GM12873 (cell line): Measurements from ENCODE around the gene SLC1A7.

Source experiments
- CTCF ChIP-seq: IDR thresholded peaks from 2 replicates; pipeline ENCODE4 v1.5.1; 2012; ENCODE audit warnings: low read depth, mild to moderate bottlenecking, moderate library complexity, low read length, control low read depth; ENCODE audit not compliant: insufficient read depth; ENCODE audit errors: missing control alignments

The SLC1A7 gene

DNA sequence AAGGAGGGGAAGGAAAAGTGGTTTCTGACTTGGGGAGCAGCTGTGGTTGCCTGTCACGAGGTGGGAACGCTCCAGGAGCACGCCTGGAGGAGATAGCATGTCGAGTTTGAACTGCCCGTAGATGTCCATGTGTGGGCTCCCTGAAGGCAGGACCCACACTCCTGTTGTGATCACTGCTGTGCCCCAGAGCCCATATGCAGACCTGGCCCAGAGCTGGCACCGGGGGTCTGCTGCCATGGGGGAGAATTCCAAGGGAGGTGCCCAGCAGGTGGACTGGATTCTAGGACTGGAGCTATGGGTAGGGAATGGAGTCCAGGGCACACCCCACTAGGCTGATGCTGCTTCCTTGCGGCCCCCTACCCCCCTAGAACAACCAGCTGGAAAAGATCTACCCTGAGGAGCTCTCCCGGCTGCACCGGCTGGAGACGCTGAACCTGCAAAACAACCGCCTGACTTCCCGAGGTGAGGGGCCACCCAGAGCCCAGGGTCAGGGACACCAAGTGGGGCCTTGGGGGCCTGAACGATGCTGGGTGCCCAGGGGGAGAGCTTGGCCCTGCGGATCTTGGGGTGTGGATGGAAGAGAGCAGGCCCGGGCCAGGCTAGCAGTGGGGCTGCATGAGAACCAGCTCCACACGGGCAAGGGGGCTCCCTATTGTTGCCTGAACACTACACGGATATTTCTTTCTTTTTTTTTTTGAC is 71.1 kb downstream of the SLC1A7 start:
- no peak for TF ChIP-seq CTCF

DNA sequence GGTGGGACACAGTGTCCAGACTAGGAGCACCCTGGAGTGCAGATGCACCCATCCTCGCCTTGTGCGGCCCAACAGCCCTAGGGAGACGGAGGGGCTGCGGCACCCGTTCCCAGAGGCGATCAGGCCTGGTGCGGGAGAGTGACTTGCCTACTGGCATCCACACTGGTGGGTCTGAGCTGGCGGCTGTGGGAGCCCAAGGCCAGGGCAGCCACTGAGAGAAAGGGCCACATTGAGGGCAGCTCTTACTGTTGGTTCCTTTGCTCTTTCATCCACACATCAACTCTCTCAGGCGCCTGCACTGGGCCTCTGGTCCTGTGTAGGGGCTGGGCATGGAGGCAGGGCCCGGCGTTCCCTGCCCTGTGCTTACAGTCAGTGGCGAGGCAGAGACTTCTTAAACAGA is 71.8 kb downstream of the SLC1A7 start:
- TF ChIP-seq CTCF = no peak

DNA sequence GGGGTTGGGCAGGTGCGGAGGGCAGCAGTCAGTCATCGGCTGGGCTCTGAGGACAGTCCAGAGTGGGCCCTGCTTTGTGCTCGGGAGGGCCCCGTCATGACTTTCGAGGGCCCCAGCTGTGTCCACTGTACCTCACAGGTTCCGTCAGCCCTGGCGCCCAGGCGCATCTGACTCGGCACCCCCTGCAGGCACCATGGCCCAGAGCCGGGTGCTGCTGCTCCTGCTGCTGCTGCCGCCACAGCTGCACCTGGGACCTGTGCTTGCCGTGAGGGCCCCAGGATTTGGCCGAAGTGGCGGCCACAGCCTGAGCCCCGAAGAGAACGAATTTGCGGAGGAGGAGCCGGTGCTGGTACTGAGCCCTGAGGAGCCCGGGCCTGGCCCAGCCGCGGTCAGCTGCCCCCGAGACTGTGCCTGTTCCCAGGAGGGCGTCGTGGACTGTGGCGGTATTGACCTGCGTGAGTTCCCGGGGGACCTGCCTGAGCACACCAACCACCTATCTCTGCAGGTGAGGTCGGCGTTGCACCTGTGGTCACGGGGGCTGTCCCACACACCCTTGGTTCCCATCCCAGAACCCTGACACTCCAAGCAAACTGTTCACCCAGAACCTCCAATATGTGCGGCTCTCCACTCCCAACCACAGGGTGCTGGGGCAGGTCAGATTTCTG is 72.6 kb downstream of the SLC1A7 start:
- no peak for TF ChIP-seq CTCF

GRCh38 chr1:53069265-53069662 is 73.2 kb downstream of the SLC1A7 start:
- no peak for TF ChIP-seq CTCF

DNA sequence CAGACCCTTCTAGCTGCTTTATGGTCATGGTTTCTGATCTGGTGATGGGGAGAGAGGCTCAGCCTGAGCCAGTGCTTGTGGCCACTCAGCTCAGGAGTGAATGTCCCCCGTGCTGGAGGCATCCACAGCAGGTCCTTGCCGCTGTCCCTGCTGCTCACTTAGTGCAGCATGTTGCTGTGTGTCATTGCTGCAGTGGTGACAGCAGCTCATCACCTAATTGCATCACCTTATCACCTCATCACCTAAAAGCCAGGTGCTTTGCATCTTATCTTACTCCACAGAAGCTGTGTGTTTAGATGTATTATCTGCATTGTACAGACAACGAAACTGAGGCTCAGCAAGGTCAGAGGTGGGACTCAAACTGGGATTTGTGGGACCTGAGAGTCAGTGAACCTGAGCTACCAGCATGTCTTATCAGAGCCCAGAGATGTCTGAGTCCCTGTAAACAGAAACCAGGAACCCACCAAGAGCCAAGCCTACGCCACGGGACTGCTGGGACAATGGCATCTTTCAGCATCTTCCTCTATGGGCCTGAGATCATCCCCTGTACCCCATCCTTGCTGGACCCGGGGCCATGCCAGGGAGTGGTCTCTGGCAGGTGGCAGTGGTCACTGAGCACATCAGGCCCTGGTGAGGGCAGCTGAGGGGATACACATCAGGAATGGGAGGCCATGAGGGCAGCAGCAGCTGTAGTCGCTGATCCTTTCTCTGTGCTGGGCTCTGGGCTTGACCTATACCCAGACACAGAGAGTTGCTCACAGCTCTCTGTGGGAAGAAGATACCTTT is 73.9 kb downstream of the SLC1A7 start:
- no peak for TF ChIP-seq CTCF

DNA sequence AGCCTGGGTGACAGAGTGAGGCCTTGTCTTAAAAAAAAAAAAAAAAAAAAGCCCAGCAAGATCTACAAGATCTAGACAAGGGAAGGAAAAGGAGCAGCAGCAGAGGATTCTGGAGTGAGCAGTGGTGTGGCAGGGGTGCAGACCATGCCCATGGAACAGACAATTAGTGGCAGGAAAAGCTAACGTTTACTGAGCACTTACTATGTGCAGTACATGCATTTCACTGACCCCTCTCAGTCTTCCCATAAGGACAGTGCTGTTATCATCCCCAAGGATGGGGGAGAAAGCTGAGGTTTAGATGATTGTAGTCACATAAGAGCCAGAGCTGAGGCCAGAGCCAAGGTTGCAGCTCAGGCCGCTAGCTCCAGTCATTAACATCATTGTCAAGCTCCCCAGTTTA is 74.6 kb downstream of the SLC1A7 start:
- TF ChIP-seq CTCF = no peak
